HFFc6 (cell line): ENCODE results near the gene TEX28. TPM values are rescaled to one million over a fixed set of nuclear protein-coding genes. Genes with fewer than 3 reads are reported as not detected.
A peak's percentile ranks its signal among the peaks of the same experiment; 100 is the strongest.

Experiments used
- DNase-seq: peaks from one replicate; pipeline ENCODE4 v3.0.0-alpha.2; 2018
- H3K27ac Mint-ChIP-seq: 2 replicates; pipeline ENCODE4 v1.8.0; 2020; ENCODE audit warnings: mild to moderate bottlenecking, mixed read lengths
- H3K27me3 Mint-ChIP-seq: 2 replicates; pipeline ENCODE4 v1.8.0; 2021; ENCODE audit warnings: mild to moderate bottlenecking, moderate library complexity, mixed read lengths; ENCODE audit not compliant: insufficient read depth
- H3K36me3 Mint-ChIP-seq: 2 replicates; pipeline ENCODE4 v1.8.0; 2021; ENCODE audit warnings: low read depth, mixed read lengths
- H3K4me1 Mint-ChIP-seq: 2 replicates; pipeline ENCODE4 v1.8.0; 2020; ENCODE audit warnings: low read depth, mixed read lengths
- H3K4me3 Mint-ChIP-seq: 2 replicates; pipeline ENCODE4 v1.8.0; 2020; ENCODE audit warnings: mild to moderate bottlenecking, moderate library complexity, mixed read lengths
- H3K9me3 Mint-ChIP-seq: 2 replicates; pipeline ENCODE4 v1.8.0; 2020; ENCODE audit warnings: mild to moderate bottlenecking, mixed read lengths
- CTCF ChIP-seq: fragments of 200-600 bp; sonication (generic); IDR thresholded peaks from 2 replicates; pipeline ENCODE4 v1.5.0; 2021; ENCODE audit warnings: antibody characterized with exemption, mild to moderate bottlenecking
- total RNA-seq, 6 experiments: library from RNA; stranded (reverse); fragmentation: NEBNext Ultra II Directional; extraction: Animal tissue kit (Norgen Biotek cat#: 25700); gene quantifications; 2 replicates in 1 of 6; 3 replicates in 5 of 6; pipeline ENCODE4 v1.2.3, GENCODE V29; 2021

Gene TEX28
- total RNA-seq, 6 experiments from 2014 or later: not detected

DNA sequence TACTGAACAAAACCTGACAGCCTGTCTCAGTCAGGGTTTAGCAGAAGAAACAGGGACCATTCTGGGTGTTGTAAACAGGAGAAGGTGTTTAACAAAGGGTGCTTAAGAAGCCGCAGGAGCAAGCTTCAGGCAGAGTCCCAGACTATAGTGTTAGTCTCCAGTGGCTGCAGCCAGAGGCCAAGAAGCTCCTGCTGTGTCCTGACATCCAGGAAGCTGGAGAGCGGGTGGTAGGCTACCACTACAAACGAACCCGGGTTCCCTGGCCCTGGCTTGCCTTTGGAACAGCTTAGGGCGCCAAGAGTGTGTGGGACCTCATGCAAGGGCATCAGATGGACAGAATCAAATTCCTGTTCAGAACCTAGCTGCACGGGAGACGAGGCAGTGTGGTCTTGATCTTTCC lies 28.6 kb upstream of the TEX28 start:
- H3K4me3 Mint-ChIP-seq: no peak overlapping the region

DNA sequence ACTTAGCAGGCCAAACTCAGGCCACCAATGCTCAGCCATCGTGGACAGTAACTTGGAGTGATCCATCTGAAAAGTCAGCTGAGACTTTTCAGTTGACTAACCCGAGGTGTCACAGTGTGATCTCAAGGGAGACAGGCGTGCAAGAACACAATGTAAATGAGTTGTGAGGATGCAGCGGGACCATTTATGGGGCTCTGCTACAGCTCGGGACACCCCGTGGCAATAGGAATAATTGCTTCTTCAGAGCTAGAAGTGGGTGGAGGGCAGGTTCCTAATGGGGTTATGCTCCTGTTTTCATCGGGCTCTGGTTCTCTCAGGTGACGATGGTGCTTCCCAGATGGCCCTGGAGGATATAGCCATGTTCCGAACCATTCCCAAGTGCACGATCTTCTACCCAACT lies 28.0 kb upstream of the TEX28 start:
- H3K4me1 Mint-ChIP-seq: peaks cover 19% of the 10 kb centered on the region
- no peaks in the 10 kb centered on the region for H3K36me3 Mint-ChIP-seq
- DNase-seq: no peak
- peaks cover 38% of the 10 kb centered on the region for H3K27me3 Mint-ChIP-seq
- no peak overlapping the region for H3K4me3 Mint-ChIP-seq
- no peak for TF ChIP-seq CTCF
- no peak overlapping the region for H3K27ac Mint-ChIP-seq
- no peaks in the 10 kb centered on the region for H3K9me3 Mint-ChIP-seq

More for the DNA sequence above, 28.6 kb upstream of the TEX28 start:
- H3K9me3 Mint-ChIP-seq: no peaks in the 10 kb centered on the region
- no peak for TF ChIP-seq CTCF
- no peak for DNase-seq
- peaks cover 19% of the 10 kb centered on the region for H3K4me1 Mint-ChIP-seq
- H3K27me3 Mint-ChIP-seq: peaks cover 39% of the 10 kb centered on the region
- no peaks in the 10 kb centered on the region for H3K36me3 Mint-ChIP-seq
- H3K27ac Mint-ChIP-seq: no peak overlapping the region

- peaks cover 32% of the 10 kb centered on the region for H3K27me3 Mint-ChIP-seq
- no peak overlapping the region for H3K27ac Mint-ChIP-seq
- TF ChIP-seq CTCF: no peak
- no peak overlapping the region for H3K4me3 Mint-ChIP-seq
- DNase-seq: peak; percentile 12
- H3K9me3 Mint-ChIP-seq: no peaks in the 10 kb centered on the region
- H3K4me1 Mint-ChIP-seq: peaks cover 8% of the 10 kb centered on the region; the same call in 1 of the 2 replicates
- no peaks in the 10 kb centered on the region for H3K36me3 Mint-ChIP-seq
Measured at GRCh38 chrX:154321594-154321993, 26.7 kb upstream of the TEX28 start.

- no peak for DNase-seq
- H3K9me3 Mint-ChIP-seq: no peaks in the 10 kb centered on the region
- H3K27ac Mint-ChIP-seq: no peak overlapping the region
- TF ChIP-seq CTCF: no peak
- H3K4me1 Mint-ChIP-seq: peaks cover 8% of the 10 kb centered on the region; the same call in 1 of the 2 replicates
- no peak overlapping the region for H3K4me3 Mint-ChIP-seq
- H3K36me3 Mint-ChIP-seq: no peaks in the 10 kb centered on the region
- H3K27me3 Mint-ChIP-seq: peaks cover 31% of the 10 kb centered on the region
Measured at GRCh38 chrX:154321152-154321551, 26.2 kb upstream of the TEX28 start.

GRCh38 chrX:154320406-154320805 lies 25.5 kb upstream of the TEX28 start:
- Mint-ChIP-seq H3K9me3 (no peaks in the 10 kb centered on the region), H3K27ac (no peak overlapping the region), H3K27me3 (peaks cover 31% of the 10 kb centered on the region), H3K4me3 (no peak overlapping the region), H3K36me3 (no peaks in the 10 kb centered on the region), H3K4me1 (peaks cover 5% of the 10 kb centered on the region; the same call in 1 of the 2 replicates)
- no peak for DNase-seq
- no peak for TF ChIP-seq CTCF
